Osteoblast (primary cell): ENCODE results near the gene CX3CL1. TPM values are rescaled to one million over a fixed set of nuclear protein-coding genes. Genes with fewer than 3 reads are reported as not detected.

Experiments
- DNase-seq: peaks from one replicate; pipeline ENCODE4 v3.0.0; 2011; ENCODE audit warnings: low spot score, mixed read lengths; ENCODE audit not compliant: insufficient read length; ENCODE audit errors: missing footprints
- H2AFZ ChIP-seq: 2 replicates; pipeline ENCODE4 v1.6.0; 2011; ENCODE audit warnings: mild to moderate bottlenecking, low read length
- H3K27ac ChIP-seq: 2 replicates; pipeline ENCODE4 v1.5.1; 2011; ENCODE audit warnings: mild to moderate bottlenecking, low read depth, low read length, moderate library complexity
- H3K27me3 ChIP-seq: 2 replicates; pipeline ENCODE4 v1.6.0; 2012; ENCODE audit warnings: mild to moderate bottlenecking, control low read depth, inconsistent platforms, low read length, moderate library complexity; ENCODE audit not compliant: insufficient read depth
- H3K36me3 ChIP-seq: 2 replicates; pipeline ENCODE4 v1.5.1; 2011; ENCODE audit warnings: mild to moderate bottlenecking, low read length, control low read depth, moderate library complexity; ENCODE audit not compliant: insufficient read depth
- H3K4me1 ChIP-seq: 2 replicates; pipeline ENCODE4 v1.5.1; 2011; ENCODE audit warnings: mild to moderate bottlenecking, low read length, control low read depth, moderate library complexity; ENCODE audit not compliant: insufficient read depth
- H3K4me2 ChIP-seq: 2 replicates; pipeline ENCODE4 v1.6.0; 2011; ENCODE audit warnings: mild to moderate bottlenecking, low read length; ENCODE audit not compliant: insufficient read depth
- H3K4me3 ChIP-seq: fragments of 200-600 bp; sonication (generic); 3 replicates; pipeline ENCODE4 v1.5.1; 2012; ENCODE audit warnings: mild to moderate bottlenecking, low read length, inconsistent platforms; ENCODE audit not compliant: insufficient read depth
- H3K79me2 ChIP-seq: 2 replicates; pipeline ENCODE4 v1.6.0; 2012; ENCODE audit warnings: mild to moderate bottlenecking, low read length, control low read depth, inconsistent platforms; ENCODE audit not compliant: insufficient read depth
- H3K9me3 ChIP-seq: 2 replicates; pipeline ENCODE4 v1.5.1; 2011; ENCODE audit warnings: low read depth, low read length, control low read depth
- H4K20me1 ChIP-seq: 2 replicates; pipeline ENCODE4 v1.6.0; 2012; ENCODE audit warnings: mild to moderate bottlenecking, low read length, control low read depth; ENCODE audit not compliant: insufficient read depth
- small RNA-seq: library from RNA; depleted of rRNA; stranded (forward); fragments of <200 nt; gene quantifications from one replicate; pipeline ENCODE3, GENCODE V24; 2012
- total RNA-seq: library from RNA; depleted of rRNA; stranded (reverse); fragments of >200 nt; gene quantifications from 2 replicates; pipeline ENCODE4 v1.2.3, GENCODE V29; 2012
- TF ChIP-seq, protein P1 (sequence below): IDR thresholded peaks from 2 replicates; pipeline ENCODE4 v1.5.1; 2011; ENCODE audit warnings: mild to moderate bottlenecking, low read depth, low read length, moderate library complexity; ENCODE audit errors: extremely low read depth

The CX3CL1 gene
- total RNA-seq, 1 donor, result not detected

GRCh38 chr16:57434003-57434402 is 61.7 kb downstream of the CX3CL1 start:
- H3K4me2 ChIP-seq, result no peak overlapping the region
- H3K4me3 ChIP-seq, result no peak overlapping the region
- peaks cover 83% of the 10 kb centered on the region for H3K36me3 ChIP-seq
- no peaks in the 10 kb centered on the region for H4K20me1 ChIP-seq
- no peak for DNase-seq
- H2AFZ ChIP-seq, result no peak overlapping the region
- TF ChIP-seq, protein P1, sequence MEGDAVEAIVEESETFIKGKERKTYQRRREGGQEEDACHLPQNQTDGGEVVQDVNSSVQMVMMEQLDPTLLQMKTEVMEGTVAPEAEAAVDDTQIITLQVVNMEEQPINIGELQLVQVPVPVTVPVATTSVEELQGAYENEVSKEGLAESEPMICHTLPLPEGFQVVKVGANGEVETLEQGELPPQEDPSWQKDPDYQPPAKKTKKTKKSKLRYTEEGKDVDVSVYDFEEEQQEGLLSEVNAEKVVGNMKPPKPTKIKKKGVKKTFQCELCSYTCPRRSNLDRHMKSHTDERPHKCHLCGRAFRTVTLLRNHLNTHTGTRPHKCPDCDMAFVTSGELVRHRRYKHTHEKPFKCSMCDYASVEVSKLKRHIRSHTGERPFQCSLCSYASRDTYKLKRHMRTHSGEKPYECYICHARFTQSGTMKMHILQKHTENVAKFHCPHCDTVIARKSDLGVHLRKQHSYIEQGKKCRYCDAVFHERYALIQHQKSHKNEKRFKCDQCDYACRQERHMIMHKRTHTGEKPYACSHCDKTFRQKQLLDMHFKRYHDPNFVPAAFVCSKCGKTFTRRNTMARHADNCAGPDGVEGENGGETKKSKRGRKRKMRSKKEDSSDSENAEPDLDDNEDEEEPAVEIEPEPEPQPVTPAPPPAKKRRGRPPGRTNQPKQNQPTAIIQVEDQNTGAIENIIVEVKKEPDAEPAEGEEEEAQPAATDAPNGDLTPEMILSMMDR, result no peak
- no peaks in the 10 kb centered on the region for H3K27me3 ChIP-seq
- H3K9me3 ChIP-seq, result no peaks in the 10 kb centered on the region
- peaks cover 1% of the 10 kb centered on the region for H3K79me2 ChIP-seq
- no peaks in the 10 kb centered on the region for H3K4me1 ChIP-seq
- H3K27ac ChIP-seq, result no peak overlapping the region

Small RNA genes within 50 kb of the gene (small RNA-seq; reads per million reads assigned to genes)
- not detected for gene AC108081.1

Other genes starting within 250 kb of the CX3CL1 start
- 53.9 and 70.2 TPM in 2 replicates for gene PSME3IP1, start 186.5 kb upstream of the CX3CL1 start, total RNA-seq
- 51.6 and 57.2 TPM in 2 replicates for gene RSPRY1, start 186.2 kb upstream of the CX3CL1 start, total RNA-seq
- 85.8 and 88.4 TPM in 2 replicates for gene ARL2BP, start 127.2 kb upstream of the CX3CL1 start, total RNA-seq
- gene PLLP, start 87.8 kb upstream of the CX3CL1 start, total RNA-seq, result under 0.01 TPM in 2 replicates
- gene CCL22, start 13.7 kb upstream of the CX3CL1 start, total RNA-seq, result not detected in 2 replicates
- not detected in 2 replicates for gene CCL17, start 32.3 kb downstream of the CX3CL1 start, total RNA-seq
- gene CIAPIN1, start 74.9 kb downstream of the CX3CL1 start, total RNA-seq, result 39.8 and 45.1 TPM in 2 replicates
- gene COQ9, start 75.0 kb downstream of the CX3CL1 start, total RNA-seq, result 38.6 and 39.8 TPM in 2 replicates
- 95.2 and 97.8 TPM in 2 replicates for gene POLR2C, start 90.2 kb downstream of the CX3CL1 start, total RNA-seq
- 27.1 and 29.0 TPM in 2 replicates for gene DOK4, start 114.0 kb downstream of the CX3CL1 start, total RNA-seq
- gene CCDC102A, start 164.1 kb downstream of the CX3CL1 start, total RNA-seq, result 9.8 and 10.6 TPM in 2 replicates
- not detected in 2 replicates for gene ADGRG5, start 170.2 kb downstream of the CX3CL1 start, total RNA-seq